GM21515 (cell line): ENCODE measurements around the gene MB21D2.

Source experiments
- ATAC-seq: cut with Tn5 transposase; IDR thresholded peaks from one replicate; pipeline ENCODE4 v1.9.1; 2021; ENCODE audit not compliant: unreplicated experiment

MB21D2 gene

GRCh38 chr3:192892981-192893700 is 24.5 kb downstream of the MB21D2 start:
- ATAC-seq, result peak; percentile 97

GRCh38 chr3:192890347-192891335 is 27.0 kb downstream of the MB21D2 start:
- no peak for ATAC-seq

- no peak for ATAC-seq
These were observed 28.0 kb downstream of the MB21D2 start for GRCh38 chr3:192889679-192890078.

- ATAC-seq, result no peak
These were observed 29.5 kb downstream of the MB21D2 start for GRCh38 chr3:192888190-192888589.

- no peak for ATAC-seq
These were observed 30.0 kb downstream of the MB21D2 start for GRCh38 chr3:192887701-192888100.

GRCh38 chr3:192887047-192887446 is 30.6 kb downstream of the MB21D2 start:
- no peak for ATAC-seq

GRCh38 chr3:192884777-192885773 is 32.6 kb downstream of the MB21D2 start:
- no peak for ATAC-seq

GRCh38 chr3:192883512-192883911 is 34.1 kb downstream of the MB21D2 start:
- no peak for ATAC-seq

- peak; percentile 58 for ATAC-seq
These were observed 36.4 kb downstream of the MB21D2 start for GRCh38 chr3:192881159-192881786.

GRCh38 chr3:192880313-192880712 is 37.3 kb downstream of the MB21D2 start:
- ATAC-seq, result no peak

GRCh38 chr3:192879346-192880031 is 38.2 kb downstream of the MB21D2 start:
- no peak for ATAC-seq

- no peak for ATAC-seq
These were observed 41.6 kb downstream of the MB21D2 start for GRCh38 chr3:192875971-192876565.

- ATAC-seq, result no peak
These were observed 46.8 kb downstream of the MB21D2 start for GRCh38 chr3:192870822-192871221.

- ATAC-seq, result no peak
These were observed 48.3 kb downstream of the MB21D2 start for GRCh38 chr3:192869131-192870031.

- ATAC-seq, result no peak
These were observed 50.0 kb downstream of the MB21D2 start for GRCh38 chr3:192867645-192868044.

- ATAC-seq, result no peak
These were observed 50.9 kb downstream of the MB21D2 start for GRCh38 chr3:192866804-192867203.

GRCh38 chr3:192864941-192865340 is 52.7 kb downstream of the MB21D2 start:
- peak; percentile 81 for ATAC-seq

GRCh38 chr3:192863091-192863420 is 54.6 kb downstream of the MB21D2 start:
- ATAC-seq, result no peak
